HEK293 (cell line): ENCODE data around the gene TRH.

ENCODE experiments used
- CTCF ChIA-PET: fragments of 350-600 bp; formaldehyde crosslinking; extraction: SDS; loops from one replicate; lab custom pipeline; 2021; ENCODE audit warnings: antibody characterized with exemption; lab: Yijun Ruan, JAX
- POLR2A ChIA-PET: fragments of 300-600 bp; formaldehyde crosslinking; extraction: SDS; loops from one replicate; lab custom pipeline; 2020; ENCODE audit warnings: antibody characterized with exemption, inconsistent platforms; lab: Yijun Ruan, JAX
- H3K27ac ChIP-seq: fragments of 200-500 bp; sonication (Bioruptor generic); 2 replicates; pipeline ENCODE4 v1.5.1; 2014; ENCODE audit warnings: low read depth, low read length, control low read depth, inconsistent platforms; ENCODE audit errors: extremely low read depth
- H3K36me3 ChIP-seq, 2 experiments: fragments of 200-500 bp in 1 of 2; sonication (Bioruptor generic) in 1 of 2; 1 replicate in 1 of 2; 2 replicates in 1 of 2; pipeline ENCODE4 v1.5.1; 2014 to 2017; ENCODE audit warnings: inconsistent platforms in 2 of 2, low read length in 2 of 2; ENCODE audit not compliant: control insufficient read depth in 2 of 2, insufficient read depth in 1 of 2
- H3K4me1 ChIP-seq: fragments of 200-500 bp; sonication (Bioruptor generic); 2 replicates; pipeline ENCODE4 v1.5.1; 2014; ENCODE audit warnings: mild to moderate bottlenecking, low read length, inconsistent platforms; ENCODE audit not compliant: control insufficient read depth, insufficient read depth
- H3K4me3 ChIP-seq: 2 replicates; pipeline ENCODE4 v1.5.1; 2011; ENCODE audit warnings: low read depth, mild to moderate bottlenecking, control low read depth, low read length, moderate library complexity
- H3K9me3 ChIP-seq: fragments of 200-500 bp; sonication (Bioruptor generic); 2 replicates; pipeline ENCODE4 v1.5.1; 2014; ENCODE audit warnings: low read depth, low read length, inconsistent platforms; ENCODE audit not compliant: control insufficient read depth, insufficient read depth
- BCL6B ChIP-seq: fragments of 450-650 bp; formaldehyde crosslinking; IDR thresholded peaks from 2 replicates; pipeline ENCODE4 v1.5.1; 2017; ENCODE audit warnings: missing biosample characterization, missing genetic modification characterization
- GLIS1 ChIP-seq: fragments of 450-650 bp; formaldehyde crosslinking; IDR thresholded peaks from 2 replicates; pipeline ENCODE4 v1.5.1; 2016; ENCODE audit warnings: missing biosample characterization, missing genetic modification characterization
- KLF9 ChIP-seq: fragments of 450-650 bp; formaldehyde crosslinking; IDR thresholded peaks from 2 replicates; pipeline ENCODE4 v1.5.1; 2016; ENCODE audit warnings: missing biosample characterization, missing genetic modification characterization, low read depth
- REPIN1 ChIP-seq: fragments of 450-650 bp; formaldehyde crosslinking; IDR thresholded peaks from 2 replicates; pipeline ENCODE4 v1.5.1; 2017; ENCODE audit warnings: missing biosample characterization, missing genetic modification characterization, low read depth
- TRIM28 ChIP-seq: IDR thresholded peaks from 2 replicates; pipeline ENCODE4 v1.6.1; 2011; ENCODE audit warnings: low read length, control low read depth, borderline replicate concordance
- ZNF140 ChIP-seq: fragments of 450-650 bp; formaldehyde crosslinking; IDR thresholded peaks from 2 replicates; pipeline ENCODE4 v1.5.1; 2016; ENCODE audit warnings: missing biosample characterization, missing genetic modification characterization
- ZNF16 ChIP-seq: fragments of 450-650 bp; formaldehyde crosslinking; IDR thresholded peaks from 2 replicates; pipeline ENCODE4 v1.5.1; 2016; ENCODE audit warnings: low read depth, missing biosample characterization, missing genetic modification characterization
- ZNF175 ChIP-seq: fragments of 450-650 bp; formaldehyde crosslinking; IDR thresholded peaks from 2 replicates; pipeline ENCODE4 v1.5.1; 2016; ENCODE audit warnings: missing biosample characterization, missing genetic modification characterization
- ZNF2 ChIP-seq: fragments of 450-650 bp; formaldehyde crosslinking; IDR thresholded peaks from 2 replicates; pipeline ENCODE4 v1.5.1; 2016; ENCODE audit warnings: missing biosample characterization, missing genetic modification characterization
- ZNF202 ChIP-seq: fragments of 450-650 bp; formaldehyde crosslinking; IDR thresholded peaks from 2 replicates; pipeline ENCODE4 v1.5.1; 2016; ENCODE audit warnings: missing biosample characterization, missing genetic modification characterization, borderline replicate concordance
- ZNF274 ChIP-seq, 2 experiments: fragments of 200-500 bp in 1 of 2; fragments of 450-650 bp in 1 of 2; sonication (Bioruptor generic) in 1 of 2; formaldehyde crosslinking in 1 of 2; IDR thresholded peaks; 2 replicates each; pipeline versions ENCODE4 v1.5.1 to v1.6.1; 2014 to 2016; ENCODE audit warnings: borderline replicate concordance in 1 of 2, inconsistent platforms in 1 of 2, low read length in 1 of 2, missing biosample characterization in 1 of 2, missing genetic modification characterization in 1 of 2
- ZNF391 ChIP-seq: fragments of 450-650 bp; formaldehyde crosslinking; IDR thresholded peaks from 2 replicates; pipeline ENCODE4 v1.5.1; 2016; ENCODE audit warnings: low read depth, missing biosample characterization, missing genetic modification characterization, borderline replicate concordance
- ZNF513 ChIP-seq: fragments of 450-650 bp; IDR thresholded peaks from 2 replicates; pipeline ENCODE4 v1.5.1; 2018; ENCODE audit warnings: missing biosample characterization, missing genetic modification characterization
- ZNF558 ChIP-seq: fragments of 450-650 bp; formaldehyde crosslinking; IDR thresholded peaks from 2 replicates; pipeline ENCODE4 v1.5.1; 2016; ENCODE audit warnings: missing biosample characterization, missing genetic modification characterization
- ZNF571 ChIP-seq: fragments of 450-650 bp; formaldehyde crosslinking; IDR thresholded peaks from 2 replicates; pipeline ENCODE4 v1.5.0; 2017; ENCODE audit warnings: missing biosample characterization, missing genetic modification characterization
- ZNF785 ChIP-seq: fragments of 450-650 bp; formaldehyde crosslinking; IDR thresholded peaks from 2 replicates; pipeline ENCODE4 v1.5.1; 2016; ENCODE audit warnings: missing biosample characterization, missing genetic modification characterization
- ZNF792 ChIP-seq: fragments of 450-650 bp; formaldehyde crosslinking; IDR thresholded peaks from 2 replicates; pipeline ENCODE4 v1.5.1; 2016; ENCODE audit warnings: missing biosample characterization, missing genetic modification characterization
- ZNF830 ChIP-seq: fragments of 450-650 bp; IDR thresholded peaks from 2 replicates; pipeline ENCODE4 v1.5.0; 2018; ENCODE audit warnings: missing biosample characterization, missing genetic modification characterization, low read depth, mild to moderate bottlenecking, moderate library complexity
- ZSCAN18 ChIP-seq: fragments of 450-650 bp; formaldehyde crosslinking; IDR thresholded peaks from 2 replicates; pipeline ENCODE4 v1.5.1; 2016; ENCODE audit warnings: missing biosample characterization, missing genetic modification characterization
- ZSCAN30 ChIP-seq: fragments of 450-650 bp; IDR thresholded peaks from 2 replicates; pipeline ENCODE4 v1.5.1; 2018; ENCODE audit warnings: missing biosample characterization, mild to moderate bottlenecking, missing genetic modification characterization, moderate library complexity
- TF ChIP-seq, protein P1 (sequence below): fragments of 450-650 bp; formaldehyde crosslinking; IDR thresholded peaks from 2 replicates; pipeline ENCODE4 v1.5.1; 2017; ENCODE audit warnings: missing biosample characterization, missing genetic modification characterization
- TF ChIP-seq, protein P2 (sequence below): fragments of 450-650 bp; formaldehyde crosslinking; IDR thresholded peaks from 2 replicates; pipeline ENCODE4 v1.5.1; 2016; ENCODE audit warnings: missing biosample characterization, missing genetic modification characterization, borderline replicate concordance

The TRH gene

GRCh38 chr3:129976286-129976685 is 1.8 kb downstream of the TRH start (continued):
- TF ChIP-seq ZNF391 (tag by site-specific recombination) (no peak), ZNF571 (tag by site-specific recombination) (no peak), ZNF175 (no peak), ZNF830 (tag by site-specific recombination) (no peak)

GRCh38 chr3:129978123-129978522 is 3.6 kb downstream of the TRH start:
- no peaks in the 10 kb centered on the region for H3K36me3 ChIP-seq
- H3K9me3 ChIP-seq, result no peaks in the 10 kb centered on the region
- TF ChIP-seq ZNF2, result no peak
- TF ChIP-seq GLIS1 (tag by site-specific recombination), result no peak
- no peak for TF ChIP-seq ZNF792
- TF ChIP-seq ZNF785 (tag by site-specific recombination), result no peak
- TF ChIP-seq ZSCAN30, result no peak
- TF ChIP-seq, protein P1, sequence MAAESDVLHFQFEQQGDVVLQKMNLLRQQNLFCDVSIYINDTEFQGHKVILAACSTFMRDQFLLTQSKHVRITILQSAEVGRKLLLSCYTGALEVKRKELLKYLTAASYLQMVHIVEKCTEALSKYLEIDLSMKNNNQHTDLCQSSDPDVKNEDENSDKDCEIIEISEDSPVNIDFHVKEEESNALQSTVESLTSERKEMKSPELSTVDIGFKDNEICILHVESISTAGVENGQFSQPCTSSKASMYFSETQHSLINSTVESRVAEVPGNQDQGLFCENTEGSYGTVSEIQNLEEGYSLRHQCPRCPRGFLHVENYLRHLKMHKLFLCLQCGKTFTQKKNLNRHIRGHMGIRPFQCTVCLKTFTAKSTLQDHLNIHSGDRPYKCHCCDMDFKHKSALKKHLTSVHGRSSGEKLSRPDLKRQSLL (tag by site-specific recombination), result no peak
- no peak for TF ChIP-seq BCL6B (tag by site-specific recombination)
- TF ChIP-seq ZSCAN18, result no peak
- TF ChIP-seq ZNF202 (tag by site-specific recombination), result no peak
- TF ChIP-seq, all 188 proteins: peak for 0
- POLR2A ChIA-PET, result interaction anchor here (0.6 kb wide), 1 partner anchor 1034 kb away, joined by 3 read pairs; no protein-coding TSS in a partner anchor
- CTCF ChIA-PET, result no interaction called here
- no peaks in the 10 kb centered on the region for H3K4me1 ChIP-seq
- H3K27ac ChIP-seq, result no peak overlapping the region
- H3K4me3 ChIP-seq, result no peak overlapping the region

GRCh38 chr3:129979905-129980304 is 5.4 kb downstream of the TRH start:
- ChIA-PET POLR2A (no interaction called here), CTCF (no interaction called here)
- TF ChIP-seq ZNF274 (IDR thresholded peaks at IDR 0.05; ENCODE audit: low read length) (no peak), ZNF274 (tag by site-specific recombination; IDR thresholded peaks at IDR 0.05; ENCODE audit: borderline replicate concordance) (no peak), ZNF16 (tag by site-specific recombination) (no peak), REPIN1 (no peak), KLF9 (no peak), ZNF513 (tag by site-specific recombination) (no peak), ZNF140 (tag by site-specific recombination) (no peak), ZNF571 (tag by site-specific recombination) (no peak), TRIM28 (no peak), ZNF558 (no peak)
- TF ChIP-seq, protein P2, sequence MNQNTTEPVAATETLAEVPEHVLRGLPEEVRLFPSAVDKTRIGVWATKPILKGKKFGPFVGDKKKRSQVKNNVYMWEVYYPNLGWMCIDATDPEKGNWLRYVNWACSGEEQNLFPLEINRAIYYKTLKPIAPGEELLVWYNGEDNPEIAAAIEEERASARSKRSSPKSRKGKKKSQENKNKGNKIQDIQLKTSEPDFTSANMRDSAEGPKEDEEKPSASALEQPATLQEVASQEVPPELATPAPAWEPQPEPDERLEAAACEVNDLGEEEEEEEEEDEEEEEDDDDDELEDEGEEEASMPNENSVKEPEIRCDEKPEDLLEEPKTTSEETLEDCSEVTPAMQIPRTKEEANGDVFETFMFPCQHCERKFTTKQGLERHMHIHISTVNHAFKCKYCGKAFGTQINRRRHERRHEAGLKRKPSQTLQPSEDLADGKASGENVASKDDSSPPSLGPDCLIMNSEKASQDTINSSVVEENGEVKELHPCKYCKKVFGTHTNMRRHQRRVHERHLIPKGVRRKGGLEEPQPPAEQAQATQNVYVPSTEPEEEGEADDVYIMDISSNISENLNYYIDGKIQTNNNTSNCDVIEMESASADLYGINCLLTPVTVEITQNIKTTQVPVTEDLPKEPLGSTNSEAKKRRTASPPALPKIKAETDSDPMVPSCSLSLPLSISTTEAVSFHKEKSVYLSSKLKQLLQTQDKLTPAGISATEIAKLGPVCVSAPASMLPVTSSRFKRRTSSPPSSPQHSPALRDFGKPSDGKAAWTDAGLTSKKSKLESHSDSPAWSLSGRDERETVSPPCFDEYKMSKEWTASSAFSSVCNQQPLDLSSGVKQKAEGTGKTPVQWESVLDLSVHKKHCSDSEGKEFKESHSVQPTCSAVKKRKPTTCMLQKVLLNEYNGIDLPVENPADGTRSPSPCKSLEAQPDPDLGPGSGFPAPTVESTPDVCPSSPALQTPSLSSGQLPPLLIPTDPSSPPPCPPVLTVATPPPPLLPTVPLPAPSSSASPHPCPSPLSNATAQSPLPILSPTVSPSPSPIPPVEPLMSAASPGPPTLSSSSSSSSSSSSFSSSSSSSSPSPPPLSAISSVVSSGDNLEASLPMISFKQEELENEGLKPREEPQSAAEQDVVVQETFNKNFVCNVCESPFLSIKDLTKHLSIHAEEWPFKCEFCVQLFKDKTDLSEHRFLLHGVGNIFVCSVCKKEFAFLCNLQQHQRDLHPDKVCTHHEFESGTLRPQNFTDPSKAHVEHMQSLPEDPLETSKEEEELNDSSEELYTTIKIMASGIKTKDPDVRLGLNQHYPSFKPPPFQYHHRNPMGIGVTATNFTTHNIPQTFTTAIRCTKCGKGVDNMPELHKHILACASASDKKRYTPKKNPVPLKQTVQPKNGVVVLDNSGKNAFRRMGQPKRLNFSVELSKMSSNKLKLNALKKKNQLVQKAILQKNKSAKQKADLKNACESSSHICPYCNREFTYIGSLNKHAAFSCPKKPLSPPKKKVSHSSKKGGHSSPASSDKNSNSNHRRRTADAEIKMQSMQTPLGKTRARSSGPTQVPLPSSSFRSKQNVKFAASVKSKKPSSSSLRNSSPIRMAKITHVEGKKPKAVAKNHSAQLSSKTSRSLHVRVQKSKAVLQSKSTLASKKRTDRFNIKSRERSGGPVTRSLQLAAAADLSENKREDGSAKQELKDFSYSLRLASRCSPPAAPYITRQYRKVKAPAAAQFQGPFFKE (tag by site-specific recombination), result no peak

More at GRCh38 chr3:129979905-129980304, 5.4 kb downstream of the TRH start:
- H3K4me1 ChIP-seq, result no peaks in the 10 kb centered on the region
- H3K9me3 ChIP-seq, result no peaks in the 10 kb centered on the region
- H3K36me3 ChIP-seq, result no peaks in the 10 kb centered on the region
- no peak overlapping the region for H3K4me3 ChIP-seq
- no peak overlapping the region for H3K27ac ChIP-seq
